OCI-LY1 (cell line): ENCODE data around the gene CUEDC1.

Experiments
- CTCF ChIP-seq: fragments of 200-600 bp; sonication (generic), shearing (Covaris generic); IDR thresholded peaks from 2 replicates; pipeline ENCODE4 v1.5.1; 2017; ENCODE audit warnings: mild to moderate bottlenecking, antibody characterized with exemption, low read length, moderate library complexity, mixed read lengths
- EZH2 ChIP-seq: fragments of 200-600 bp; sonication (generic), shearing (Covaris generic); IDR thresholded peaks from 2 replicates; pipeline ENCODE4 v1.8.0; 2017; ENCODE audit warnings: borderline replicate concordance, mixed run types, mild to moderate bottlenecking, antibody characterized with exemption, low read length, moderate library complexity, mixed read lengths

- TF ChIP-seq CTCF, result no peak
- no peak for TF ChIP-seq EZH2
Measured at GRCh38 chr17:57990037-57990436, 34.8 kb upstream of the CUEDC1 start.
